HG03159 (cell line): Measurements from ENCODE around the gene ADAP1.
A peak's percentile ranks its signal among the peaks of the same experiment; 100 is the strongest.
"Not testable (repeated sequence)": the region's sequence is repeated elsewhere in the genome, so short reads cannot be mapped to it uniquely, and the experiment has no call there.

Source experiments
- ATAC-seq: cut with Tn5 transposase; IDR thresholded peaks from one replicate; pipeline ENCODE4 v1.9.1; 2021; ENCODE audit warnings: mild to moderate bottlenecking, moderate library complexity; ENCODE audit not compliant: unreplicated experiment

ADAP1 gene

DNA sequence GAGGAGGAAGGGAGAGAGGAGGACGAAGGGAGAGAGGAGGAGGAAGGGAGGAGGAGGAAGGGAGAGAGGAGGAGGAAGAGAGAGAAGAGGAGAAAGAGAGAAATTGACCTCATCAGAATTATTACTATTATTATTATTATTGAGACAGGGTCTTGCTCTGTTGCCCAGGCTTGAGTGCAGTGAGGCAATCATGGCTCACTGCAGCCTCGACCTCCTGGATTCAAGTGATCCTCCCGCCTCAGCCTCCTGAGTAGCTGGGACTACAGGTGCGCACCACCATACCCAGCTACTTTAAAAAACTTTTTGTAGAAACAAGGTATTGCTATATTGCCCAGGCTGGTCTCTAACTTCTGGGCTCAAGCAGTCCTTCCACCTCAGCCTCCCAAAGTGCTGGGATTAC, 10.7 kb downstream of the ADAP1 start:
- not testable (repeated sequence) for ATAC-seq

- ATAC-seq: no peak
Measured at GRCh38 chr7:940599-941408, 13.7 kb downstream of the ADAP1 start.

DNA sequence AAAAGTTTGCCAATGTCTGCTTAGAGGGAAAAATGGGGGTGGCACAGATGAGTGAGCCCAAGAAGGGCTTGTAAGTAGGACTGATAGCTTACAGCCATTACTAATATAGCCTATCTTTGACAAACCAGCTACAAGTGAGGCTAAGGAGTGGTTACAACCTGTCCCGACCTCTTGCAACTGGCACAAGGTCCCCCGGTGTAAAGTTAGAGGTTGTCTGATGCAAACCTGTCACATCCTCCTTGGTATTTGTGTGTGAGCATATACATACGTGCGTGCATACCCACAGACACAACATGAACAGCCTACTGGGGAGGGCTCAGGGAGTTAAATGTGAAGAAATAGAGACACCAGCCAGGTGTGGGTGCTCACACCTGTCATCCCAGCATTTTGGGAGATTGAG, 14.6 kb downstream of the ADAP1 start:
- no peak for ATAC-seq

- no peak for ATAC-seq
Measured at GRCh38 chr7:938546-939185, 15.8 kb downstream of the ADAP1 start.

- ATAC-seq: no peak
Measured at GRCh38 chr7:937856-938484, 16.5 kb downstream of the ADAP1 start.

DNA sequence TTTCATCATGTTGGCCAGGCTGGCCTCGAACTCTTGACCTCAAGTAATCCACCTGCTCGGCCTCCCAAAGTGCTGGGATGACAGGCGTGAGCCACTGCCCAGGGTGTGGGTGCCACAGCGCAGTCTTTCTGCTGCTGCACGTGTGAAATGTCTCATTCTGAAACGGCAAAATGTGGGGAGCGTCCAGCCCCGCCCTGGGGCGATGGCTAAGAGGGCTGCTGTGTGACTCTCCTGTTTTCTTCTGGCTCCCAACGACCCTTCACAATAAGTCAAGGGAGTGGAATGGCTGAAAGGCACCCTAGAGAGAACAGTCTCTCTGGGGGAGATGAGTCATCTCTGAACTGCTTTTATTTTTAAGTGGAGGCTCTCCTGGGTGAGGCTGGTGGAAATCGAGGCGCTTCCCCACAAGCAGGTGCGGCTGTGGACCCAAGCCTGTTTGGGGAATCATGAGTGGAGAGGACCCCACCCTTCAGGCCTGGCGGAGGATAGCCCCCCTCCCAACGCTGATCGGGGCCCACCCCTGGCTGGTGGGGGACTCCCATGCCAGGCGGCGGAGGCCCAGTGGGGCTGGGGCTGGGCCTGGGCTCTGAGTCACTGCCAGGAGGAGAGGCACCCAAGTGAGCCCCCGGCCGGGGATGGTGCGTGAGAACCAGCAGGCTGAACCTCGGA, 18.0 kb downstream of the ADAP1 start:
- peak; percentile 76 for ATAC-seq

- ATAC-seq: no peak
Measured at GRCh38 chr7:935874-936385, 18.6 kb downstream of the ADAP1 start.

DNA sequence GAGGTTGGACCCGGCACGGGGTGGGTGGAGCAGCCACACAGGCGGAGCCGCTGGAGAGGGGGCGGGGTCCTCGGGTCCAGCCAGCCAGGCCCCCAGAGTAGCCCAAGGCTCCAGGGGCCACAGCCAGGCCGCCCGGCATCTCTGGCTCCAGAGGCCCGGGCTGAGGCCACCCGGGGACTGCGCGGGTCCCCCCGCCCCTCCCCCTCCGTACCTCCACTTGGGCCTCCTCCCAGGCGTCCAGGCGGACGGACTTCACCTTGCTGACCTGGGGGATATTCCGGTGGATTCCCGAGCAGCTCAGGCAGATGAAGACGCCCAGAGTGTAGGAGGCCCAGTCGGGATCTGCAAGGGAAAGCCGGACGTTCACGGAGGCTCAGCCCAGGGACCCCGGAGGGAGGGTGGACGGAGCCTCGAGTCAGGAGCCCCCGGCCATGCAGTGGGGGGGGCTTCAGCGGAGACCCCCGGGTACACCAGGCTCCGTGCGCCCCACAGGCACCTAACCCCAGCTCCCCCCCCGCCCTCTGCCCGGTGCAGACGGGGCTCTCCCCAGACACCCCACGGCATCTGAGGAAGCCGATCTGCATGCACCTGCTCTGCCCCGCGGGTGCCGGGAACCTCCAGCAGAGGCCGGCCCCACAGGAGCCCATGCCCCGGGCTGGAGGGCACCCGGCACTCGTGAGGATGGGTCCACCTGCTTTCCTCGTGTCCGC, 19.2 kb downstream of the ADAP1 start:
- ATAC-seq: no peak

GRCh38 chr7:934469-935163, 19.9 kb downstream of the ADAP1 start:
- no peak for ATAC-seq

DNA sequence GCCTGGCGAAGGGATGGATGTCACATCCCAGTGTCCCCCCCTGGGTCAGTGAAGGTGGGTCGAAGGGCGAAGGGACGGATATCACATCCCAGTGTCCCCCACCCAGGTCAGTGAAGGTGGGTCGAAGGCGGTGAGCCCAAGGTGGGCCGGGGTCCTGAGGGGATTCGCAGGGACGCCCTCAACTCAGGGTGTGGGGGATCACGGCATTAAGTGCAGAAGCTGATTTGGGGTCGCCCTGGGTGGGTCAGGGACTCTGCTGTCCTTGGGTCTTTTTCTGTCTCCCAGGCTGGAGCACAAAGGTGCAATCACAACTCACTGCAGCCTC, 21.9 kb downstream of the ADAP1 start:
- no peak for ATAC-seq

GRCh38 chr7:931871-932650, 22.4 kb downstream of the ADAP1 start:
- no peak for ATAC-seq

DNA sequence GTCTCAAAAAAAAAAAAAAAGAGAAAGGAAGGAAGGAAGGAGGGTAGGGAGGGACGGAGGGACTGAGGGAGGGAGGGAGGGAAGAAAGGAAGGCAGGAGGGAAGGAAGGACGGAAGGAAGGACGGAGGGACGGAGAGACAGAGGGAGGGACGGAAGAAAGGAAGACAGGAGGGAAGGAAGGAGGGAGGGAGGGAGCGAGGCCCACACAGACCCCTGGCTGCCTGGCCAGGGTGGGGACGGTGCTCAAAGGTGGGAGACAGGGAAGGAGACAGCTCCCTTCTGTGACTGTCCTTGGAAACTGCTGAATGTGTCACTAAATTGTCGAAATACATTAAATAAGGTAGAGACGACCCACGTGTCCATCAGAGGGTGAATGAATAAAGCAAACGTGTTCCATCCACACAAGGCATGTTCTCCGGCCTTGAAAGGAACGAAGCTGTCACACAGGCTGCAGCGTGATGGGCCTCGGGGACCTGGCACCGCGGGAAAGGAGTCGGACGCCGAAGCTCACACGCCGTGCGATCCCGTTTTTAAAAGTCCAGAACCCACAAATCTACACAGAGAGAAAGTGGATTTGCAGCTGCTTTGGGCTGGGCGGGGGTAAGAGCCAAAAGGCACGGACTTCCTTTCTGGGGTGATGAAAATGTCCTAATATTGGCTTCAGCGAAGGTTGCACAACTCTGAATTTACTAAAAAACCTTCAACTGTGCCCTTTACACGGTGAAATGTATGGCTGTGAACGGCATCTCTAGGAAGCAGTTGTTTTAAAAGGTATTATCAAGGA, 23.3 kb downstream of the ADAP1 start:
- no peak for ATAC-seq

- no peak for ATAC-seq
Measured at GRCh38 chr7:929311-929711, 25.2 kb downstream of the ADAP1 start.

DNA sequence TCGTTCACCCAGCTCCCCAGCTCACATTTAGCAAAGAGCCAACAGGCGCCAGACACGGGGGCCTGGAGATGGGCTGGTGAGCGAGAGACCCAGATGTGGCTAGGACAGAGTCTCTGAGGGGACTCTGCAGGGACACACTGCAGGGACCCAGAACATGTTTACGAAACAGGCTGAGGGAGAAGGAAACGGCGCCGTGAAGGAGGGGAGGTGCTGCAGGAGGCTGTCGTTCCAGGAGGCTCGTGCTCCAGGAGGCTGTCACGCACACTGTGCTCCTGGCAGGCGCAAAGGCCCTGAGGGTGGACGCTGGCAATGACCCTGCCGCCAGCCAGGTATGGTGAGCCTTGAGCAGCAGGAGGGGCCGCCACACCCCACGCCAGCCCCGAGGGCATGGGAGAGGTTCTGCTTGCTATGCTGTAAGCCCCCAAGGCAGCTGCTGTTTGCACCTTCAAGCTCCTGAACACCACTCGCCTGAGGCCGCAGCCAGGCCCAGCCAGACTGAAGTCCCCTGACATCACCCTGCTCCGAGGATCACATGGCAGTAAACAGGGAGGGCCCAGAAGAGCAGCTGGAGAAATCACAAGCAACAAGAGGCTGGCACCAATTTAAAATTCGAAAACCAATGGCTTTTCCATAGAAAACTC, 27.3 kb downstream of the ADAP1 start:
- no peak for ATAC-seq

- ATAC-seq: no peak
Measured at GRCh38 chr7:926061-927030, 28.1 kb downstream of the ADAP1 start.

GRCh38 chr7:925601-926000, 28.9 kb downstream of the ADAP1 start:
- ATAC-seq: no peak
